ENCODE data around the gene TRIM3.

GRCh38 chr11:6411594-6412031, 62.1 kb downstream of the TRIM3 start:
- TF ChIP-seq, protein P1, sequence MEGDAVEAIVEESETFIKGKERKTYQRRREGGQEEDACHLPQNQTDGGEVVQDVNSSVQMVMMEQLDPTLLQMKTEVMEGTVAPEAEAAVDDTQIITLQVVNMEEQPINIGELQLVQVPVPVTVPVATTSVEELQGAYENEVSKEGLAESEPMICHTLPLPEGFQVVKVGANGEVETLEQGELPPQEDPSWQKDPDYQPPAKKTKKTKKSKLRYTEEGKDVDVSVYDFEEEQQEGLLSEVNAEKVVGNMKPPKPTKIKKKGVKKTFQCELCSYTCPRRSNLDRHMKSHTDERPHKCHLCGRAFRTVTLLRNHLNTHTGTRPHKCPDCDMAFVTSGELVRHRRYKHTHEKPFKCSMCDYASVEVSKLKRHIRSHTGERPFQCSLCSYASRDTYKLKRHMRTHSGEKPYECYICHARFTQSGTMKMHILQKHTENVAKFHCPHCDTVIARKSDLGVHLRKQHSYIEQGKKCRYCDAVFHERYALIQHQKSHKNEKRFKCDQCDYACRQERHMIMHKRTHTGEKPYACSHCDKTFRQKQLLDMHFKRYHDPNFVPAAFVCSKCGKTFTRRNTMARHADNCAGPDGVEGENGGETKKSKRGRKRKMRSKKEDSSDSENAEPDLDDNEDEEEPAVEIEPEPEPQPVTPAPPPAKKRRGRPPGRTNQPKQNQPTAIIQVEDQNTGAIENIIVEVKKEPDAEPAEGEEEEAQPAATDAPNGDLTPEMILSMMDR (conservative IDR thresholded peaks at IDR 0.05 in 1 of 2, IDR thresholded peaks at IDR 0.05 in 1 of 2; ENCODE audit: extremely low read depth in 1 of 2, insufficient read depth in 1 of 2, low read depth in 1 of 2, low read length in 2 of 2) = no peak
- no peak for TF ChIP-seq EZH2 (IDR thresholded peaks at IDR 0.05; ENCODE audit: borderline replicate concordance, low read length)
